GM12891 (cell line): ENCODE data around the gene SLC25A29.

Source experiments
- POLR2AphosphoS5 ChIP-seq: IDR thresholded peaks from 2 replicates; pipeline ENCODE4 v1.6.1; 2011; ENCODE audit warnings: low read depth, low read length, control low read depth
- SPI1 ChIP-seq: IDR thresholded peaks from 2 replicates; pipeline ENCODE4 v1.6.1; 2011; ENCODE audit warnings: low read depth, low read length, control low read depth

GRCh38 chr14:100286484-100287191, 19.6 kb downstream of the SLC25A29 start:
- TF ChIP-seq SPI1 (no peak), POLR2AphosphoS5 (no peak)
